ENCODE measurements around the gene CACNG6. TPM values are rescaled to one million over a fixed set of nuclear protein-coding genes. Genes with fewer than 3 reads are reported as not detected.

The CACNG6 gene
- total and polyA plus RNA-seq, 4 donors: 2.4 to 8.6 (median 3.8) TPM

- TF ChIP-seq CTCF (IDR thresholded peaks at IDR 0.05; ENCODE audit: control extremely low read depth, extremely low read depth): no peak
- H3K4me3 ChIP-seq: no peak overlapping the region
- H3K36me3 ChIP-seq (ENCODE audit: control insufficient read depth in 4 of 4, insufficient read depth in 4 of 4, low read length in 4 of 4): no peaks in the 10 kb centered on the region
- peaks cover 0 to 21% (median 6%) of the 10 kb centered on the region in 3 donors for H3K27me3 ChIP-seq (ENCODE audit: control insufficient read depth in 3 of 3, insufficient read depth in 3 of 3, low read length in 2 of 3)
- DNase-seq: no peak
- H3K9ac ChIP-seq (ENCODE audit: insufficient read depth in 1 of 2, low read length in 2 of 2): no peak overlapping the region
- no peak for ATAC-seq (ENCODE audit: insufficient read depth, low FRiP score)
- H3K9me3 ChIP-seq (ENCODE audit: control insufficient read depth in 4 of 4, insufficient read depth in 3 of 4, low read length in 3 of 4): peaks cover 0 to 4% (median 0%) of the 10 kb centered on the region in 4 donors
- WGBS, 2 donors: 87 to 89% methylated on average over 6 of the region's 6 CpGs
- H3K27ac ChIP-seq (ENCODE audit: low read depth in 1 of 2, low read length in 1 of 2): no peak overlapping the region
- peaks cover 0 to 2% (median 0%) of the 10 kb centered on the region in 5 donors for H3K4me1 ChIP-seq (ENCODE audit: control insufficient read depth in 5 of 5, insufficient read depth in 5 of 5, low read length in 5 of 5)
Measured at GRCh38 chr19:53969366-53969765, 22.1 kb upstream of the CACNG6 start.

- Histone ChIP-seq H3K27me3 (ENCODE audit: control insufficient read depth in 3 of 3, insufficient read depth in 3 of 3, low read length in 2 of 3) (peaks cover 0 to 4% (median 0%) of the 10 kb centered on the region in 3 donors), H3K36me3 (ENCODE audit: control insufficient read depth in 4 of 4, insufficient read depth in 4 of 4, low read length in 4 of 4) (no peaks in the 10 kb centered on the region), H3K4me3 (no peak overlapping the region), H3K9me3 (ENCODE audit: control insufficient read depth in 4 of 4, insufficient read depth in 3 of 4, low read length in 3 of 4) (peaks cover 0 to 3% (median 0%) of the 10 kb centered on the region in 4 donors), H3K27ac (ENCODE audit: low read depth in 1 of 2, low read length in 1 of 2) (no peak overlapping the region), H3K9ac (ENCODE audit: insufficient read depth in 1 of 2, low read length in 2 of 2) (no peak overlapping the region), H3K4me1 (ENCODE audit: control insufficient read depth in 5 of 5, insufficient read depth in 5 of 5, low read length in 5 of 5) (no peaks in the 10 kb centered on the region)
- ATAC-seq (ENCODE audit: insufficient read depth, low FRiP score): no peak
- TF ChIP-seq CTCF (IDR thresholded peaks at IDR 0.05; ENCODE audit: control extremely low read depth, extremely low read depth): no peak
- WGBS, 2 donors: 25 to 48% methylated on average over 10 of the region's 10 CpGs
- no peak for DNase-seq
Measured at GRCh38 chr19:53971673-53972072, 19.8 kb upstream of the CACNG6 start.

GRCh38 chr19:53977429-53977990 is 13.9 kb upstream of the CACNG6 start:
- Histone ChIP-seq H3K9ac (ENCODE audit: insufficient read depth in 1 of 2, low read length in 2 of 2) (no peak overlapping the region), H3K4me1 (ENCODE audit: control insufficient read depth in 5 of 5, insufficient read depth in 5 of 5, low read length in 5 of 5) (peaks cover 0 to 22% (median 3%) of the 10 kb centered on the region in 5 donors), H3K27me3 (ENCODE audit: control insufficient read depth in 3 of 3, insufficient read depth in 3 of 3, low read length in 2 of 3) (peaks cover 0 to 48% (median 42%) of the 10 kb centered on the region in 3 donors), H3K4me3 (no peak overlapping the region), H3K27ac (ENCODE audit: low read depth in 1 of 2, low read length in 1 of 2) (no peak overlapping the region), H3K36me3 (ENCODE audit: control insufficient read depth in 4 of 4, insufficient read depth in 4 of 4, low read length in 4 of 4) (no peaks in the 10 kb centered on the region), H3K9me3 (ENCODE audit: control insufficient read depth in 4 of 4, insufficient read depth in 3 of 4, low read length in 3 of 4) (peaks cover 0 to 16% (median 0%) of the 10 kb centered on the region in 4 donors)
- WGBS, 2 donors: 2 to 3% methylated on average over 9 of the region's 9 CpGs
- no peak for TF ChIP-seq CTCF (IDR thresholded peaks at IDR 0.05; ENCODE audit: control extremely low read depth, extremely low read depth)
- DNase-seq: peak; percentile 74 to 85 (median 83)
- peak; percentile 66 for ATAC-seq (ENCODE audit: insufficient read depth, low FRiP score)

Measured in lung (tissue), 12 donors.